ENCODE data around the gene TNFSF13B. TPM values are rescaled to one million over a fixed set of nuclear protein-coding genes. Genes with fewer than 3 reads are reported as not detected.

Gene TNFSF13B
- total and polyA plus RNA-seq, 2 donors (not counting 3 experiments of a cell fraction or from before 2014, with no cell fraction given): 0.18 to 1.2 TPM

- no TSS peak for BruUV-seq (replicated peaks)
- Histone ChIP-seq H2AFZ (ENCODE audit: low read depth, low read length) (no peak overlapping the region), H3K9ac (replicated peaks; ENCODE audit: extremely low read depth, insufficient read depth, low read length) (no peak overlapping the region), H3K79me2 (ENCODE audit: control insufficient read depth, insufficient read depth, low read length) (no peaks in the 10 kb centered on the region), H4K20me1 (replicated peaks; ENCODE audit: control insufficient read depth, extremely low read depth, insufficient read depth, low read length) (no peaks in the 10 kb centered on the region), H3K4me2 (ENCODE audit: insufficient read depth, low read length) (no peak overlapping the region), H3K27ac (ENCODE audit: insufficient read depth, low read depth, low read length) (no peak overlapping the region), H3K4me3 (replicated peaks in 1 of 3; ENCODE audit: insufficient read depth in 1 of 3, low read depth in 1 of 3, low read length in 3 of 3) (no peak overlapping the region), H3K4me1 (ENCODE audit: control insufficient read depth, extremely low read depth, insufficient read depth, low read length) (peaks cover 3% of the 10 kb centered on the region), H3K27me3 (ENCODE audit: control insufficient read depth in 2 of 2, insufficient read depth in 2 of 2, low read length in 2 of 2) (no peaks in the 10 kb centered on the region), H3K9me3 (replicated peaks; ENCODE audit: control insufficient read depth, insufficient read depth, low read length) (no peaks in the 10 kb centered on the region), H3K9me1 (replicated peaks; ENCODE audit: control insufficient read depth, extremely low read depth, insufficient read depth, low read length) (no peaks in the 10 kb centered on the region), H3K36me3 (ENCODE audit: control insufficient read depth in 2 of 2, extremely low read depth in 1 of 2, insufficient read depth in 2 of 2, low read length in 2 of 2) (no peaks in the 10 kb centered on the region)
- no peak for DNase-seq (ENCODE audit: low read depth, low spot score)
- ChIA-PET CTCF (no interaction called here), POLR2A (no interaction called here)
- intact Hi-C loops (cut with micrococcal nuclease): no loop called here
- TF ChIP-seq CTCF (IDR thresholded peaks at IDR 0.05; ENCODE audit: extremely low read depth in 1 of 2, insufficient read depth in 1 of 2, low read depth in 1 of 2, low read length in 2 of 2) (no peak), POLR2AphosphoS5 (IDR thresholded peaks at IDR 0.05; ENCODE audit: insufficient read depth, low read depth, low read length) (no peak), POLR2A (IDR thresholded peaks at IDR 0.05; ENCODE audit: low read depth, low read length) (no peak)
- dilution Hi-C loops (cut with MboI; ENCODE audit: extremely low pct_ligation_motif_present, low sequenced_read_pairs): no loop called here
- no peak for FAIRE-seq
Measured at GRCh38 chr13:108273429-108274118, 4.1 kb downstream of the TNFSF13B start.

GRCh38 chr13:108274718-108275117, 5.2 kb downstream of the TNFSF13B start:
- Histone ChIP-seq H3K4me1 (ENCODE audit: control insufficient read depth, extremely low read depth, insufficient read depth, low read length) (peaks cover 1% of the 10 kb centered on the region), H3K27me3 (ENCODE audit: control insufficient read depth in 2 of 2, insufficient read depth in 2 of 2, low read length in 2 of 2) (no peaks in the 10 kb centered on the region), H3K79me2 (ENCODE audit: control insufficient read depth, insufficient read depth, low read length) (no peaks in the 10 kb centered on the region), H3K9ac (replicated peaks; ENCODE audit: extremely low read depth, insufficient read depth, low read length) (no peak overlapping the region), H3K4me2 (ENCODE audit: insufficient read depth, low read length) (no peak overlapping the region), H3K27ac (ENCODE audit: insufficient read depth, low read depth, low read length) (no peak overlapping the region), H3K36me3 (ENCODE audit: control insufficient read depth in 2 of 2, extremely low read depth in 1 of 2, insufficient read depth in 2 of 2, low read length in 2 of 2) (no peaks in the 10 kb centered on the region), H2AFZ (ENCODE audit: low read depth, low read length) (no peak overlapping the region), H3K9me3 (replicated peaks; ENCODE audit: control insufficient read depth, insufficient read depth, low read length) (no peaks in the 10 kb centered on the region), H3K4me3 (replicated peaks in 1 of 3; ENCODE audit: insufficient read depth in 1 of 3, low read depth in 1 of 3, low read length in 3 of 3) (no peak overlapping the region), H3K9me1 (replicated peaks; ENCODE audit: control insufficient read depth, extremely low read depth, insufficient read depth, low read length) (no peaks in the 10 kb centered on the region), H4K20me1 (replicated peaks; ENCODE audit: control insufficient read depth, extremely low read depth, insufficient read depth, low read length) (no peaks in the 10 kb centered on the region)
- POLR2A ChIA-PET: interaction anchor here (0.6 kb wide), 1 partner anchor 12 kb away, joined by 3 read pairs; no protein-coding TSS in a partner anchor
- CTCF ChIA-PET: no interaction called here
- FAIRE-seq: no peak
- no TSS peak for BruUV-seq (replicated peaks)
- no peak for TF ChIP-seq CTCF (IDR thresholded peaks at IDR 0.05; ENCODE audit: extremely low read depth in 1 of 2, insufficient read depth in 1 of 2, low read depth in 1 of 2, low read length in 2 of 2)
- no peak for TF ChIP-seq FOS (IDR thresholded peaks at IDR 0.05; ENCODE audit: borderline replicate concordance, insufficient read depth, low read length)
- TF ChIP-seq MYC (IDR thresholded peaks at IDR 0.05; ENCODE audit: low read depth, low read length): no peak
- TF ChIP-seq EZH2 (IDR thresholded peaks at IDR 0.05; ENCODE audit: borderline replicate concordance, low read depth, low read length, severe bottlenecking): no peak
- no peak for TF ChIP-seq GATA2 (IDR thresholded peaks at IDR 0.05; ENCODE audit: insufficient read depth, insufficient read length, low read depth, low read length)
- no peak for TF ChIP-seq JUN (IDR thresholded peaks at IDR 0.05; ENCODE audit: borderline replicate concordance, insufficient read depth, insufficient read length, low read depth)
- TF ChIP-seq POLR2AphosphoS5 (IDR thresholded peaks at IDR 0.05; ENCODE audit: insufficient read depth, low read depth, low read length): no peak
- no peak for TF ChIP-seq POLR2A (IDR thresholded peaks at IDR 0.05; ENCODE audit: low read depth, low read length)
- no peak for TF ChIP-seq MAX (IDR thresholded peaks at IDR 0.05; ENCODE audit: insufficient read depth, insufficient read length)
- dilution Hi-C loops (cut with MboI; ENCODE audit: extremely low pct_ligation_motif_present, low sequenced_read_pairs): no loop called here
- DNase-seq (ENCODE audit: low read depth, low spot score): no peak
- intact Hi-C loops (cut with micrococcal nuclease): no loop called here
